ENCODE results near the gene VSIG4. TPM values are rescaled to one million over a fixed set of nuclear protein-coding genes. Genes with fewer than 3 reads are reported as not detected.
A peak's percentile ranks its signal among the peaks of the same experiment; 100 is the strongest.

Gene VSIG4
- total RNA-seq, 1 donor from 2014 or later: 237 TPM

- no peaks in the 10 kb centered on the region for H3K4me1 ChIP-seq
- DNase-seq (no peak), ATAC-seq (no peak)
- no peaks in the 10 kb centered on the region for H3K27me3 ChIP-seq
- H3K4me3 ChIP-seq: no peak overlapping the region
- H3K36me3 ChIP-seq: no peaks in the 10 kb centered on the region
- no peak overlapping the region for H3K27ac ChIP-seq
- intact Hi-C loops (cut with DNase I): no loop called here
- no peak for TF ChIP-seq CTCF (IDR thresholded peaks at IDR 0.05)
- H3K9me3 ChIP-seq: no peaks in the 10 kb centered on the region
Measured at GRCh38 chrX:66023385-66024091, 16.3 kb downstream of the VSIG4 start.

DNA sequence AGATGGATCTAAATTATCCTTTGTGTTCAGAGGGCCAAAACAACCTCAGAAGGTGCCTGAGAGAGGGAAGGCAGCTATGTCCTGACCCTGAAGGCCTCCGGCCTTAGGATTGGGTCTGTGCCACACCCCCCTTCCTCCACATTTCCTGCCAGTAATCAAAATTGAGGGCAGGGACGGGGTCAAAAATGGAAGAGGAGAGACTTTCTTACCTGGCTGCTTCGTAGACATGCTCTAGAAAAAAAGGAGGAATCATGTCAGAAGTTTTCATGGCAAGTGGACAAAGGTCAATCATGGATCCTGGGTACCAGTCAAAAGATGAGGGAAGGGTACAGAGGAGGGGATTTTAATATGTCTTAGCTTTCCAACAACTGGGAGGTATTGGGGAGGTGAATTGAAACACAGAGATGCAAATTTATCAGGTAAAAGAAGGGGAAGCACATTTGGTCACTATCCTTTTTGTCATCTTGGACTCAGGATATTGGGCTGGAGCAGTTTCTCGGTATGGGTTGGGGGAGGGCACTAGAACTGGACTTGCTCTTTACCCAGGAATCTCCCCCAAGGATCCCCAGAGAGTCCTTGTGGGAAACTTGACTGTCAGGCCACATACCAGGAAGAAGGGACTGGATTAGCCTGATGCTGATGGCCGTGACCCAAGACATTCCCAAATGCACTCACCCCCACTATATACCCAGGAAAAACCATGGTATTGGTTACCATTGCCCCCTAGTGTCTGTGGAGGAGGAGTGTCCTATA lies 17.1 kb downstream of the VSIG4 start:
- peak; percentile 8 for TF ChIP-seq CTCF (IDR thresholded peaks at IDR 0.05)
- Histone ChIP-seq H3K36me3 (no peaks in the 10 kb centered on the region), H3K4me1 (no peaks in the 10 kb centered on the region), H3K27me3 (no peaks in the 10 kb centered on the region), H3K9me3 (no peaks in the 10 kb centered on the region), H3K4me3 (no peak overlapping the region), H3K27ac (no peak overlapping the region)
- ATAC-seq: peak; percentile 44
- intact Hi-C loops (cut with DNase I): no loop called here
- no peak for DNase-seq

DNA sequence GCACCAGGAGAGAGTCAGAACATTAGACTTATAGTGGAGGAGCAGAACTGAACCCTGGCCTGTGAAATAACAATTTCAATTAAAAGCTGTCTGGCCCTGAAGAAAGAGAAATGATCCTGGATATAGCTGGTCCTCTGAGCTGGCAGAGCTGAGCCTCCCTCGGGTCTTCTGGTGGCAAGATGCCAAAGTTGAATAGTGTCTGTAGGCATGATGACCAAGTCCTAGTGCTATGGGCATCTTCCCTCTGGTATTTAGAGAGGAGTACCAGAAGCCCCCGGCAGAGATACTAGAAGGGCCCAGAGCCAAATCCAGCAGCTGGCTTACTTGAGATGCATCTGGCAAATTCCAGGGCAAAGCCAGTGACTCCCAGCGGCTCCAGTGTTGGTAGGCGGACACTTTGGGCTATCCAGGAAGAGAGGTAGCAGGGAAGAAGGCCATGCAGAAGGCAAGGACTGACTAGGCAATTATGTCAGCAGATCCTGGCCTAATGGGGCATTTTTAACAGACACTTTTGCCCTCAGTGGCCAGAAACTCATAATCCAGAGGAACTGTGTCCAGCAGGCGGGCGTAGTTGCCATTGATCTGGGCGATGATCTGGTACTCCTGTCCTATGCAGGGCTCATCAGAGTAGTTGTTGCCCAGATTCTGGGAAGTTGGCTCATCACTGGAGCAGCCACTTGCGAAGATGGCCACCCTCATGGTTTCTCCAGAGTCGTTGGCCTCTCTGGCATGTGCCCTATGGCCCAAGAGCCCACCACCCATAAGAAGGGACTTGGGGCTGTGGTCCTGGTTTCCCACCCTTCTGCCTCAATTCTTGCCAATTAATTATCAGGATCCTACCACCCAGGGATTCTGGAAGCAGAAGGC lies 17.9 kb downstream of the VSIG4 start:
- H3K27ac ChIP-seq: no peak overlapping the region
- ATAC-seq: no peak
- intact Hi-C loops (cut with DNase I): no loop called here
- H3K27me3 ChIP-seq: no peaks in the 10 kb centered on the region
- TF ChIP-seq CTCF (IDR thresholded peaks at IDR 0.05): no peak
- H3K4me3 ChIP-seq: no peak overlapping the region
- H3K9me3 ChIP-seq: no peaks in the 10 kb centered on the region
- no peak for DNase-seq
- no peaks in the 10 kb centered on the region for H3K4me1 ChIP-seq
- no peaks in the 10 kb centered on the region for H3K36me3 ChIP-seq

DNA sequence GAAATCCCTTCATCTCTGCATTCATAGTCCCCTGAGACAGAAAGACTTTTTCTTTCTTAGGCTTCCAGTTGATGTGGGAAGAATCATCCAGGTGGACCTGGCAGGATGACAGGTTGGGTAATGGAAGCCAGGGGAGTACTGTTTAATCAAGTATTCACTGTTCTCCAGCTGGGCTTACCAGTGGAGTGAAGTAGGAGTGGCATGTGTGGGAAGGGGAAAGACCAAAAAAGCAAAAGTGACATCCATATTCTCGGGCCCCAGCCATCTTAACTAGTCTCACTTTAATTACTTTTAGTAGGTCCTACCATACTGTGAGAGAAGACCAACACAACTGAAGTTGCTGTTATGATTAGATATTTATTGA lies 18.5 kb downstream of the VSIG4 start:
- H3K27me3 ChIP-seq: no peaks in the 10 kb centered on the region

More for the DNA sequence above, 18.5 kb downstream of the VSIG4 start:
- Histone ChIP-seq H3K4me1 (no peaks in the 10 kb centered on the region), H3K36me3 (no peaks in the 10 kb centered on the region), H3K9me3 (no peaks in the 10 kb centered on the region), H3K27ac (no peak overlapping the region), H3K4me3 (no peak overlapping the region)
- TF ChIP-seq CTCF (IDR thresholded peaks at IDR 0.05): no peak
- ATAC-seq: no peak
- intact Hi-C loops (cut with DNase I): no loop called here
- no peak for DNase-seq
